GM19239 (cell line): ENCODE measurements around the gene SURF4.
"Not testable (repeated sequence)": the region's sequence is repeated elsewhere in the genome, so short reads cannot be mapped to it uniquely, and the experiment has no call there.

Source experiments
- DNase-seq: peaks from one replicate; pipeline ENCODE4 v3.0.0; 2011; ENCODE audit warnings: low spot score; ENCODE audit not compliant: insufficient read length
- FAIRE-seq: peaks from 2 replicates; lab custom pipeline; 2011; peaks lifted over from hg19 to GRCh38; lab: Jason Lieb, UNC

The SURF4 gene

DNA sequence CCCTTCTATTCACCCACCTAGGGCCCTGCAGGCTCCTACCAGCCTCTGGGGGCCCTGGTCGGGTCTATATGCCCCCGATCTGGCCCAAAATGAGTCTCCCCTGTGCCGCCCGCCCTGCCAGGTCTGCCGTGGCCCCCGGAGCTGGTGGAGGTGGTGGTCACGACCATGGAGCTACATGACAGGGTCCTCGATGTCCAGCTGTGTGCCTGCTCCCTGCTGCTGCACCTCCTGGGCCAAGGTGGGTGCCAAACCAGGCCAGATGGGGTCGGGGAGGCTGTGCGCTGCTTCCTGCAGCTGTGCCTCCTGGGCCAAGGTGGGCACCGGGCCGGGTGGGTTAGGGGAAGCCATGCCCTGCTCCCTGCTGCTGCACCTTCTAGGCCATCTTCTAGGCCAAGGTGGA lies 24.4 kb upstream of the SURF4 start:
- DNase-seq, result no peak
- no peak for FAIRE-seq

DNA sequence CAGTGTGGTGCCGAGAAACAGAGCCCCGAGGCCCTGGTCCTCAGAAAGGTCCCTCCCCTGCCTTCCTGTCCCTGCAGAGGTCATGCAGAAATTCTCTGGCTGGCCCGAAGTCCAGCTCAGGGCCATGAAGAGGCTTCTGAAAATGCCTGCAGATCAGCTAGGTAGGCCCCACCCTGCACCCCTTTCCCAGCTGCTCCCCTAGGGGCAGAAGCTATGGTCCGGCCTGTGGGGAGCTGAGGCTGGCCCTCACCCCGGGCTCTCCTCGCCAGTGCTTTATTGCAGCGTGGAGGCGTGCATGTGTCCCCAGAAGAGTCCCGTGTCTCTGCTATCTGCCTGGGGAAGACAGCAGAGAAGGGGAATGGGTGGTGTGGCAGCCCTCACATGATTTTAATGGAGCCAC lies 22.0 kb upstream of the SURF4 start:
- DNase-seq (no peak), FAIRE-seq (no peak)

DNA sequence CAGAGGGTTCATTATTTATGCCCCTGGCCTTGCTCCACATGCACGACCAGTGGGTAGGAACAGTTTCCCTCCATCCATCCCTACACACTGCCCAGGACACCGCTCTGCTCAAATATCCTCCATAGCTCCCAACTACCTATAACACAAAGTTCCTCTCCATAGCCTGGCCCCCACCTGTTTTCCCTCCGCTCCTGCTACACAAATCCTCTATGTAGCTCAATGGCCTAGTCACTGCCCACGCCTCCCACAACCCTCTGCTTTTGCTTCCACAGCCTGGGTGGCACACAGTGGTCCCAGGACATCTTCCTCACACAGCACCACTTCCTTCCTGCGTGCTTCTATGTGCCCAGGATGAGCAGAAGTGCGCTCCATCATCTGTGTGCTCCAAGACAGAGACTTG lies 21.5 kb upstream of the SURF4 start:
- FAIRE-seq (no peak), DNase-seq (no peak)

DNA sequence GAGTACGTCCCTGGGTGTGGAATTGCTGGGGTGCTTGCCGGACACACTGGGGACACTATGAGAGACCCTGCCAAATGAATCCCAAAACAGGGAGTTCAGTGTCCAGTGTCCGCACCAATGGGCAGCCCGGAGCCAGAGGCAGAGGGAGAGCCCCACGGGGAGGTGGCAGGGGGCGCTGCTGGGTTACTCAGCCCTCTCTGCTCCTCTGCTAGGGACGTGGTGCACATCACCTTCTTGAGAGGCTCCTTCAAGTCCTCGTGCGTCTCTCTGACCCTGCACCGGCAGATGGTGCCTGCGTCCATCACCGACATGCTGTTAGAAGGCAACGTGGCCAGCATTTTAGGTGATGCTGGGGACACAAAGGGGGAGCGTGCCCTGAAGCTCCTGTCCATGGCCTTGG lies 21.1 kb upstream of the SURF4 start:
- DNase-seq (no peak), FAIRE-seq (no peak)

DNA sequence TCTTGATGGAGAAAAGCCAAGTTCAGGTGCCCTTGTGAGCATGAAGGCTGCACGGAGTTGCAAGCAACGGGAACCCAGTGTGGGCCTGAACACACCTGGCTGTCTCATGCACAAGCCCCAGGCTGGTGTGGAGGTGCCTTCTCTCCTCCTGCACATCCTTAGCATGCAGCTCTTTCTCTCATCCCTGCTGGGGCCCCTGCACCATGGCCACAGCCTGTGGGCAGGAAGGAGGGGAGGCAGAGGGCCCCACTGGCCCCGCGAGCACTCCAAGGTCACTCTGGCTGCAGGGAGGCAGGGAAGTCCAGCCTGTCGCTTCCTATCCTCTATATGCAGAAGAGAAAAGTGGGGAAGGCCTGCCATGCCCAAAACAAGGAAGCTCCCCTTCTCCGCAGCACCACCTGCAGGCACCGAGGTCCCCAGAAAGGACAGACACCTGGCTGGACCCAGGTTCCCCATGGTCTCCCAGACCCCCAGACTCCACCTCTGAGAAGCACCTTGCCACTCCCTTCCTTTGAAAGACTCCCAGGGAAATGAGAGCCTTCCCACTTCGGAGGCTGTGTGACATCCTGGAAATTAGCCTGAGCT lies 18.9 kb upstream of the SURF4 start:
- no peak for FAIRE-seq
- DNase-seq, result no peak

DNA sequence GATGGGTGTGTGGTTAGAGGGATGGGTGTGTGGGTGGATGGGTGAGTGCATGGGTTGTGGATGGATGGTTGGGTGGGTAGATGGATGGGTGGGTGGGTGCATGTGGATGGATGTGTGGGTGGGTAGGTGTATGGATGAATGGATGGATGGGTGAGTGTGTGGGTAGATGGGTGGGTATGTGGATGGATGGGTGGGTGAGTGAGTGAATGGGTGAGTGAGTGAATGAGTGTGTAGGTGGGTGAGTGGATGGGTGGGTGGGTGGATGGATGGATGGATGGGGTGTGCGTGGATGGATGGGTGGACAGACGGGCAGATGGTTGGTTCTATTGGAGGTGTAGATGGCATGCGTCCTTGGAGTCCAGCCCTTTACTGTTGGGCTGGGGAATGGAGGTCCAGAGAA lies 17.5 kb upstream of the SURF4 start:
- DNase-seq, result no peak
- no peak for FAIRE-seq

DNA sequence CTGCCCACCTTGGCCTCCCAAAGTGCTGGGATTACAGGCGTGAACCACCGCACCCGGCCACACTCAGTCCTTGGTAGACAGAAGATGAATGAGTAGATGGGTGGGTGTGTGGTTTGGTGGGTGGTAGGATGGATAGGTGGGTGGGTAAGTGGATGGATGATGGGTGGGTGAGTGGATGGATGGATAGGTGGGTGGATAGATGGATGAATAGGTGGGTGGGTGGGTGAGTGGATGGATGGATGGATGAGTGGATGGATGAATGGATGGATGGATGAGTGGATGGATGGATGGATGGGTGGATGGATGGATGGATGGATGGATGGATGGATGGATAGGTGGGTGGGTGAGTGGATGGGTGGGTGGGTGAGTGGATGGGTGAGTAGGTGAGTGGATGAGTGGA lies 16.4 kb upstream of the SURF4 start:
- not testable (repeated sequence) for FAIRE-seq, DNase-seq

DNA sequence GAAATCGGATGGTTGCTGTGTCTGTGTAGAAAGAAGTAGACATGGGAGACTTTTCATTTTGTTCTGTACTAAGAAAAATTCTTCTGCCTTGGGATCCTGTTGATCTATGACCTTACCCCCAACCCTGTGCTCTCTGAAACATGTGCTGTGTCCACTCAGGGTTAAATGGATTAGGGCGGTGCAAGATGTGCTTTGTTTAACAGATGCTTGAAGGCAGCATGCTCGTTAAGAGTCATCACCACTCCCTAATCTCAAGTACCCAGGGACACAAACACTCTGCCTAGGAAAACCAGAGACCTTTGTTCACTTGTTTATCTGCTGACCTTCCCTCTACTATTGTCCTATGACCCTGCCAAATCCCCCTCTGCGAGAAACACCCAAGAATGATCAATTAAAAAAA lies 15.6 kb upstream of the SURF4 start:
- not testable (repeated sequence) for FAIRE-seq, DNase-seq

DNA sequence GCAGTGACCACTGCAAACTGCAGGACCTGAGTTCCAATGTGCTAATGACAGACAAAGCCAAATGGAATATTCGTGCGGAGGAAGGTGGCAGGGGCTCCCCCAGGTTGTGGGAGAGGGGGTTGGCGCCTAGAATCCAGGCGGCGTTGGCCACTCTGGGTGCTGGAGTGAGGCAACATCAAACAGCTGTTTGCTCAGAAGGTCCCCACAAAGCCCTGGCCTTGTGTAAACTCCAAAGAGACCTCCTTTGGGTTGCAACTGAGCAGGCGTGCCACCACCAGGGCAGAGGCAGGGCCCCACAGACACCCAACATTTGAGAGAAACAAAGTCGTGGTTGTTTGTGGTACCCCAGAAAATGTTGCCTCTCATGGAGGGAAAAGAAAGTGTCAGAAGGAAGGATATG lies 14.9 kb upstream of the SURF4 start:
- FAIRE-seq (no peak), DNase-seq (no peak)

DNA sequence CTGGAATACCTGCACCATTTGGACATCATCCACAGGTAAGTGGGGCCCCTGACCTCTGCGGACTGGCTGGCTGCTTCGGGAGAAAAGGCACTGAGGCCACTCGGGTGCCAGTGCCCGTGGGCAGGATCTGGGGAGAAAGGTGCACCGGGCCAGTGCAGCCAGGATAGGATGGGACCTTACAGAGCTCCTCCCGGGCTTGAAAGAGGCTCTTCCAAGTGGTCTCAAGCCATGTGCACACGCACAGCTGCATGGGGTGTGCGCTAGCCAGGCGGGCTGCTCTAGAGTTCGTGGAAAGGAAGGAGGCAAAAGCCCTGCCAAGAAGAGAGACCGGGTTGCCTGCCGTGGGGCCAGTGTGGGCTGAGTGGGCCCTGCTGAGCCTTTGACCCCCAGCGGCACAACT lies 13.7 kb upstream of the SURF4 start:
- FAIRE-seq, result no peak
- no peak for DNase-seq

DNA sequence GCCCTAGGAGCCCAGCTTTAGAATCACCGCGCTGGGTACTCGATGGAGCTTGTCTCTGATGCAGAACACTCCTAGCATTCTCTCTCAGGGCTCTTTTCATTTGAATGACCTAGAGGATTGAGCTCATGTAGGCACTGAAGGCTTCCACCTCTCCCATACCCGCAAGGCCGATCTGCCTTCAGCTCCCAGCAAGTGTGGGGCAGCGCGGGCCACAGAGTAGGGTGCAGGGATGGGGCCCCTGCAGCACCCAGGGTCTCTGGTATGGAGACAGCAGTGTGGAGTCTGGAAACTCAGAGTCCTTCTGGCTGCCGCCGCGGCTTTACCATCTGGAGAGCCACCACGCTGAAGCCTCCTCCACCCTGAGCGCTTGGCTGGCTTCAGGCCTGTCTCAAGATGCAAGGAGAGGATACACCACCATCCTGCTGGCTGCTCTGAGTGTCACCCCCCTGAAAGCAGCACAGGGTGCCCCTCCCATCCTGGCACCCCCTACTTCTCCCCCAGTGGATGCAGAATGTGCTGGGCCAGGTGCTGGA lies 13.2 kb upstream of the SURF4 start:
- FAIRE-seq, result no peak

DNA sequence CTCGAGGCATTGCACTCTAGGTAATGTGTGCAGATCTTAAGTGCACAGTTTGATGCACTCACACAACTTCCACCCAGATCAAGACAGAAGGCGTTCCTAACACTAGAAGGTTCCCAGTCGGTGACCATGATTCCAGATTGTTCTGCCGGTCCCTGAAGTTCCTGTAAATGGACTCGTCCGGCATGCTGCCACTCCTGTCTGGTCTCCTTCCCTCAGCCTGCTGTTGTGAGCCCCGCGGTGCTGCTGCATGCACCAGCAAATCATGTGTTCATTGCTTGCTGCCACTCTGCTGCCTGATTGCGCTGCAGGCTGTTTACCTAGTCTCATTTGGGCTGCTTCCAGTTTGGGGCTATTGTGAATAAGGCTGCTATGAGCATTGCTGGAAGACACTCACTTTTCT lies 11.8 kb upstream of the SURF4 start:
- DNase-seq, result no peak
- no peak for FAIRE-seq

More for the DNA sequence above, 13.2 kb upstream of the SURF4 start:
- no peak for DNase-seq

DNA sequence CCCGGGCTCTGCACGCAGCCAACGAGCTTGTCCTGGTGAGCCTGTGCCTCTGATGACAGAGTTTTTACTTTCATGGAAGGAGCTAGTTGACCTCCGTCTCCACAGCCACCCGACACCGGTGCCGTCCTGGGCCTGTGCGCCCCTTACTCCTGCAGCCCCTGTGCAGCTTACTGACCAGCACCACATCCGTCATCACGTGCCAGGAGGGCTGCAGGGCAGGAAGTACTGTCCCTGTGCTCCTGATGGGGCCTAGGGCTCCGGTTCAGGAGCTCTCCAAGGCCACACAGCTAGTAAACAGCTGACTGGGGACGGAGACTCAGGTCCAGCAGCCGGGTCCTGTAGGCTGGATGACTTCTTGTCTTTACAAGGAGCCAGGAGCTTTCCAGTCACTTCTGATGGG lies 10.5 kb upstream of the SURF4 start:
- FAIRE-seq, result no peak

DNA sequence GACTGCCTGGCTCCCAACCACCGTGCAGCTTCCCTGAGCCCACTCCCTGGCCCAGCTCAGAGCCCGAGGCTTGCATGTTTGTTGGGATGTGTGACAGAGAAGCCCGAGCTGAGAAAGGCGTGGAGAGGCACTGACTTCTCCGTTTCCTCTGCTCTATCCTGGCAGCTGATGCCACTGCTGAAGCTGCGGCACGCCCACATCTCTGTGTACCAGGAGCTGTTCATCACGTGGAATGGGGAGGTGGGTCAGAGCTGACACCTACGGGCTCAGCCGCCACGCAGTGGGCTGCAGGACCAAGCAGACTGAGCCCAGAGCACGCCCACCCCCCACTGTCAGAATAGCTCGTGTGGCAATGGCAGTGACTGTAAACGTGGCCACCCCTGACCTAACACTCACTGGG lies 9.6 kb upstream of the SURF4 start:
- DNase-seq (no peak), FAIRE-seq (no peak)

More for the DNA sequence above, 10.5 kb upstream of the SURF4 start:
- no peak for DNase-seq

DNA sequence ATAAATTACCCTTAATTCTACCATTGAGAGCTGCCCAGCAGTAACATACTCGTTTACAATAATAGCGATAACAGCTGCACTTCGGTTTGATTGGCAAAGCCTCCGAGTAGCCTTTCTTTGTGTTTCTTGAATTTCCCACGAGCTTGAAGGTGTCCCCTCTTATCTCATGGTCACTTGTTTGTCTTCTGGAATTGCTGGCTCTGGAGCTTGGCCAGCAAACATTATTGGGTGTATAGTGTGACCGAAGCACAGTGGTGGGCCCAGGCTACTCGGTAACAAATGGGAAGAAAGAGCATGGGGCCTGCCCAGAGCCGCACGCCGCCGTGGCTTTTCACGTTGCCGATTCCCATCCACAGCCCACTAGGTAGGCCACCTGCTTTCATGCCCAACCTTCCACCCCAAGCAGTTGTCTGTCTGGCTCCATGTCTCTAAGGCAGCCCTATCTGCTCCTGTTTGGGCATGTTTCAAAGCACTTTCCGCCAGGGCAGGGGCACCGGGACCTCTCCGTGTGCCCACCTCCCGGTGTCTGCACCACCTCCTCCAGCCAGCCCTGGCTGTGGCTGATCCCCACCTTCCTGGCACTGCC lies 9.0 kb upstream of the SURF4 start:
- FAIRE-seq, result no peak
- no peak for DNase-seq

DNA sequence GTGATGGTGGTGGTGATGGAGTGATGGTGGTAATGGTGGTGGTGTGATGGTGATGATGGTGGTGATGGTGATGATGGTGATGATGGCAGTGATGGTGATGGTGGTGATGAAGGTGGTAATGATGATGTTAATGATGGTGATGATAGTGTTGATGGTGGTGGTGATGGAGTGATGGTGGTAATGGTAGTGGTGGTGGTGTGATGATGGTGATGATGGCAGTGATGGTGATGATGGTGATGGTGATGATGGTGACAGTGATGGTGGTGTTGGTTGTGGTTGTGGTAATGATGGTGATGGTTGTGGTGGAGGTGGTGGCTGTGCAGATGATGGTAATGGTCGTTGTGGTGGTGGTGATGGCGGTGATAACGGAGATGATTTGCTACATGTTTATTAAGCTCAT lies 7.6 kb upstream of the SURF4 start:
- no peak for DNase-seq
- FAIRE-seq, result no peak

DNA sequence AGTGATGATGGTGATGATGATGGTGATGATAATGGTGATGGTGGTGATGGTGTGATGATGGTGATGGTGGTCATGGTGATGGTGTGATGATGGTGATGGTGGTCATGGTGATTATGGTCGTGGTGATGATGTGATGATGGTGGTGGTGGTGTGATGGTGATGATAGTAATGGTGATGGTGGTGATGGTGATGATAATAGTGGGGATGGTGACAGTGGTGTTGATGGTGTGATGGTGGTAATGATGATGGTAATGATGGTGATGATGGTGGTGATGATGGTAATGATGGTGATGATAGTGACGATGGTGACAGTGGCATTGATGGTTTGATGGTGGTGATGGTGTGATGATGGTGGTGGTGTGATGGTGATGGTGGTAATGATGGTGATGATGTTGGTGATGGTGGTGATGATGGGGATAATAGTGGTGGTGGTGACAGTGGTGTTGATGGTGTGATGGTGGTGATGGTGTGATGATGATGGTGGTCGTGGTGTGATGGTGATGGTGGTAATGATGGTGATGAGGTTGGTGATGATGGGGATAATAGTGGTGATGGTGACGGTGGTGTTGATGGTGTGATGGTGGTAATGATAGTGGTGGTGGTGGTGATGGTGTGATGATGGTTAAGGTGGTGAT lies 6.8 kb upstream of the SURF4 start:
- no peak for FAIRE-seq
- DNase-seq, result no peak

DNA sequence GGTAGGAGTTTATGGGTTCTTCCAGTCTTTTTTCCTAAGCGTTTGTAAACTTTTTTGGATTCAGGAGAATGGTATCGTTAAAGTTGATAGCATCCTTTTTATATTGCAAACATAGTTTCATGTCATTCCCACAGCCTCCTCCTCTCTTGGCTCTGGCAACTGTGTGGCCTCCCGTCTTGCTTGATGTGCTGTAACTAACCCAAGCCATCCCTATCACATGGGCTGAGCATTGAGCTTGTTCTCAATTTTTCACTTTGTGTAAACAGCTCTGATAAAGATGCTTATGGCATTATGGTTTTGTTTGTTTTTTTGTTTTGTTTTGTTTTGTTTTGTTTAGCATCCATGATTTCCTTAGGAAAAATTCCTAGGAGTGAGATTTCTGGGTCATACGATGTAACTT lies 4.9 kb upstream of the SURF4 start:
- DNase-seq, result no peak

DNA sequence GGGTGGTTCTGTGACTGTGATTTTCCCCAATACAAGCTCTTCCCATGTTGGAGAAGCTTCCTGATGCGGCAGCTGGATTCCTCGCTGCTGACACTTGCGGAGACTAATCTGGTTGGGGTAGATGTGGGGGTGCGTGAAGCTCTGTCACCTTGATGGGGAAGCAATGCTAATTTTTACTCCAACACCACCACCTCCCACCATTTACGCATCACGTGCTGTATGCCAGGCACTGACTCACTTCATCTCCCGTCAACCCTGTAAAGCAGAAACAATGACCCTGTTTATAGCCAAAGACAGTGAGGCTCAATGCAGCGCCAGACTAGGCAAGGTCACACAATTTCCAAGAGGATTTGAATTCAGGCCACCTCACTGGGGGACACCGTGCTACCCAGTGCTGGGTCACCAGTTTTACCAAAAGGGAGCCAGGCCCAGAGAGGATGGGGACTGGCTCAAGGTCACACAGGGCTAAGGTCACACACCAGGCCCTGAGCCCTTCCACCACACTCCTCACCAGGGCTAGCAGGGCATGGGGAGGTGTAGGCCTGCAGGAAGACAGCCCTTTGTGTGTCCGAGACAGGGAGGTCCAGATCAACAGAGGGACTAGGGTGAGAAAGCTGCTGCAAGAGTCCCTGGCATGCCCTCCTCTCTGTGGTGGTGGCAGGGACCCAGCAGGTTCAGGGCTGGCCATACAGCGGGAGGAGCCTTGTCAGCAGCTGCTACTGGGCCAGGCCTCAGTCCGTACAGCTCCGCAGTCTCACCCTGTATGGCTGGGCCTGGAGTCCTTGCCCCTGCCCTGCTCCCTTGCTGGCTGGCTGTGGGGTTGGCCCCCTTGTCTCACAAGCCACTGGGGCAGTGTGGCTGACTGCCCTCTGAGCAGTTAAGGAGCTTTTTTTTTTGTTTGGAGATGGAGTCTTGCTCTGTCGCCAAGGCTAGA lies 3.6 kb upstream of the SURF4 start:
- FAIRE-seq, result no peak

More for the DNA sequence above, 4.9 kb upstream of the SURF4 start:
- no peak for FAIRE-seq

DNA sequence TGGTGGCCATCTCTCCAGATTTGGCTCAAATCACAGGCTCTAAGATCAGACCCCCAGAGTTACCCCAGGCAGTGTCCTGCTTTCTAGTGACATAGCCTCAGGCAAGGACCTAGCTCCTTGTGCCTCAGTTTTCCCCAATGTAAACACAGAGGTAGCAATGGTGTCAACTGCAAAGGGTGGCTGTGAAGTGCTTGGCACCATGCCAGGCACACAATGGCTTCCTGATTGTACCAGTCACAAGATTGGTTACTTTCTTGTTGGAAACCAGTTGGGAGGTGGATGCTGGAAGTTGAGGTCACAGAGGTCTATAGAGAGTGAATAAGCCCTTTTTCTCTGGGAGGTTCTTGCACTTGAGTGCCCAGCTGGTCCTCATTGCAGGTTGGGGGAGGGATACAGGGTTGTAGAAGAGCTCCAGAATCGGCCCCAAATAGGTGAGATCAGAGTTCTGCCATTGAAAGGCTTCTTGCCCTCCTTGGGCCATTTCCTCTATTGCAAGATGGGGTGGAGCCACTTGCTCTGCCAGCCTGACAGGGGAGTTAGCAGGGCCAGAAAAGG lies 2.6 kb upstream of the SURF4 start:
- FAIRE-seq (no peak), DNase-seq (no peak)

More for the DNA sequence above, 3.6 kb upstream of the SURF4 start:
- DNase-seq, result no peak
